NCI-H774 (cell line): ENCODE results near the gene TALDO1.
A peak's percentile ranks its signal among the peaks of the same experiment; 100 is the strongest.

Source experiments
- DNase-seq: peaks from one replicate; lab custom pipeline; 2025; lab: John Stamatoyannopoulos, UW

The TALDO1 gene

DNA sequence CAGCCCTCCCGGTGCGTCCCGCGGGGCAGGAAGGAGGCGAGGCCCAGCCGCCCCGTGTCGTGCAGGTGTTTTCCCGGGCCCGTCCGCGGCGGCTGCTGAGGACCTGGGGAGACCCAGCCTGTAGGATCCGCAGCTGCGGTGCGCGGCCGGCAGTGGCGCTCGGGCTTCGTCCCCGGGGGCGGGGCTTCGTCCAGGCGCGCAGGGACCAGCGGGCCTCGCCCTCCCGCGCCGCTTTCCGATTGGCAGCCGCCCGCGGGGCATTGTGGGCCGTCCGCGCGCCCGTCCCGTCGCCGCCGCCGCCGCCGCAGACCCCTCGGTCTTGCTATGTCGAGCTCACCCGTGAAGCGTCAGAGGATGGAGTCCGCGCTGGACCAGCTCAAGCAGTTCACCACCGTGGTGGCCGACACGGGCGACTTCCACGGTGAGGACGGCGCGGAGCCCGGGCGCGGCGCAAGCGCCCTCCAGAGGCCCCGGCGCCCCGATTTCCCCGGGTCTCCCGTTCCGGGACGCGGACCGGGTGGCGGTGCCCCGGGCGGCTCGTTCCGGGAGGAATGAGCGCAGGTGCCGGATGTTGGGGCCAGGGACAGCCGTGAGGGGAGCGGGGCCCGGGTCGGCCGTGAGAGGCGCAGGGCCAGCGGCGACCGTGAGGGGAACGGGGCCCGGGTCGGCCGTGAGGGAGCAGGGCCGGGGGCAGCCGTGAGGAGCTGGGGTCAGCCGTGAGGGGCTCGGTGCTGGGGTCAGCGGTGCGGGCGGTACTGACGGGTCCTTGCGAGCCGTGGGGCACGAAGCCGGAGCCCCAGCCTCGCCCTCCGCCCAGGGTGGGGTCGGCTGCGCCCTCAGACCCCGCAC lies at the start of gene TALDO1:
TSS of gene TALDO1 (plus strand) at position 307 of the 849 bp plus-strand sequence. CDS start at position 325, 18 bp downstream.
- peak; percentile 88 for DNase-seq

DNA sequence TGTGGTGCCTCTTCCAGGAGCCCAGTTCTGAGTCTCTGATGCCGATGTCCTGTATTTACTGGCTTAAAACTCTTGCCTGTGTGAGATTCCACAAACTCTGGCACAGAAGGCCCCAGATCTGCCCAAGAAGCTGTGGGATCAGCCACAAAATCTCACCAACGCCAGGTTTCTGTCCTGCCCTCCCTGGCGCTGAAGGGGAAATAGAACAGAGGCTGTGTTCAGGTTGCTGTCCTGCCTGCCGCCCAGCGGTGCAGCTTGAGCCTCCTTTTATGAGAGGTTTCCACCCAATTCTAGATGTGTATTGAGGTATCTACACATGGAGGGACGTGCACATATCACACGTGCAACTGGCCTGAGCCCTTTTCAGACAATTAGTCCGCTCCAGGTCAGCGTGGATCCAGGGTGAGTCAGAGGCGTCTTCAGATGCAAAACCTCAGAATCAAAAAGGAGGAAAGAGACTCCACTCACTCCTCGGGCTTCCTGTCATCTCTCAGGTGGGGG lies 49.4 kb upstream of the TALDO1 start:
- DNase-seq: no peak

GRCh38 chr11:698493-699115 lies 48.7 kb upstream of the TALDO1 start:
- DNase-seq: no peak

DNA sequence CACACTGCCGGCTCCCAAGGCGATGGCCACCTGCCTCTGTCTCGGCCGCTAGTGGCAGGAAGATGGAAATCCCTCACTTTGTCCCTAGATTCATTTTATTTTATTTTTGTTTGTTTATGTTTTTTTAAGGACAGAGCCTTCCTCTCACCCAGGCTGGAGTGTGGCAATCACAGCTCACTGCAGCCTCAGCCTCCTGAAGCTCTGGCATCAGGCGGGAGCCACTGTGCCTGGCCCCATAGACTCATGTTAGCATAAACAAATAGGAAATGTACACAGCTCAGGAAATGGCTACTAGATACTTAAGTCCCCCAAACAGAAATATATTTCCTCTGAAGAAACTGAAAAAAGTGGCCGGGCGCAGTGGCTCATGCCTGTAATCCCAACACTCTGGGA lies 48.2 kb upstream of the TALDO1 start:
- no peak for DNase-seq

DNA sequence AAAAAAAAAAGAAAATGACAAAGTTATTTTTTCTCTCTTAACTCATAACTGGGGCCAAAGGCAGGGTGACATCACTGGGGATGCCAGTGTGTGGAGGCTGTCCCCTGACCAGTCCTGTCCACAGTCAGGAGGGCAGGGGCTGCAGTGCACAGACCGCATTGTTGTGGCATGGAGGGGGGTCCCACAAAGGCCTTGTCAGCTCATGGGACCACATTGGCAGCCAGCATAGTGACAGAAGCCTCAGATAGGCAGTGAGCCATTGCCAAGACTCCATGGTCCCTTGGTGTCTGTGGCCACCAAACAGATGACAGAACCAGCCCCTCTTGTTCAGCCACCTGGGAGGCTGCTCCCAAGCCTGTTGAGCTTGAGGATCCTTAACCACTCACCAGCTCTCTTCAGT lies 47.5 kb upstream of the TALDO1 start:
- DNase-seq: no peak

- DNase-seq: no peak
These were observed 45.4 kb upstream of the TALDO1 start for GRCh38 chr11:701741-702461.

- no peak for DNase-seq
These were observed 44.5 kb upstream of the TALDO1 start for GRCh38 chr11:702462-703461.

DNA sequence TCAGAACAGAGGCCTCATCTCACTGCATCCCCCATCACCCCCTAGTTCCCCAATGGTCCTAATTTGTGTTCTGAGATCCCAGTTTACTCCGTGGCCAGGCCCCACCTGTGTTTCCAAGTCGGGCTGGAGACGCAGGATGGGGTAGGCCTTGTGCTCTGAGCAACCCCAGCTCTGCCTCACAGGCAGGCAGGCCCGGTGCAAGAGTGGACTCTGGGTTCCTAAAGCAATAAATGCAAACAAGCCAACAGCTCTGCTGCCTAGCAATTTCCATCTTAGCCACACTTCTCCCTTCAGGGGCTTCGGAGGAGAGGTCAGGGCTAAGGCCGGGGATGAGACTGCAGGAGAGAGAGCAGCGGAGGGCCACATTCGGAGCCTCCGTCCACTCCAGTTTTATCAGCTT lies 43.8 kb upstream of the TALDO1 start:
- DNase-seq: no peak

DNA sequence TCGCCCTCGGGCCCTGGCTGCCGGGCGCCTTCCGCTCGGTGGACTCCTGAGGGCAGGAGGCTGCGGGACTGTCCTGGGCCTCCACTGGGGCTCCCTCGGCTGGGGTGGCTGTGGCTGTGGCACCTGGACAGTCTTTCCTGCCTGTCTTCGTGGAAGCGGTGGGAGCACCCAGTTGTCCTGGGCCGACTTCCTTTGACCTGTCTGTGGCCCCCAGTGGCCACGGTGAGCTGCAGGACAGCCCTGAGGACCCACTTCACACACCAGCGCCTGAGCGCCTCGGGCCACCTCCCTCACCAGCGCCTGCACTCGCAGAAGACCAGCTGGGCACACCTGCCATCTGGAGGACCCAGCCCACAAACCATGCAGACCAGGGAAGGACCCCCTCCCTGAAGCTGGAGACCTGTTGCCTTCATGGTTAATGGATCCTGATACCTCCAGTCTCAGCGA lies 43.0 kb upstream of the TALDO1 start:
- no peak for DNase-seq

- DNase-seq: peak; percentile 44
These were observed 42.3 kb upstream of the TALDO1 start for GRCh38 chr11:704781-705645.

- DNase-seq: no peak
These were observed 41.4 kb upstream of the TALDO1 start, which contains the start of gene EPS8L2 for GRCh38 chr11:705646-706438. Gene EPS8L2 (plus strand): TSS chr11:706231. CDS start chr11:709408, 3,177 bp downstream.

- DNase-seq: no peak
These were observed 40.8 kb upstream of the TALDO1 start for GRCh38 chr11:706439-706956.

- DNase-seq: no peak
These were observed 40.1 kb upstream of the TALDO1 start for GRCh38 chr11:706957-707816.

GRCh38 chr11:707817-708420 lies 39.3 kb upstream of the TALDO1 start:
- DNase-seq: no peak

DNA sequence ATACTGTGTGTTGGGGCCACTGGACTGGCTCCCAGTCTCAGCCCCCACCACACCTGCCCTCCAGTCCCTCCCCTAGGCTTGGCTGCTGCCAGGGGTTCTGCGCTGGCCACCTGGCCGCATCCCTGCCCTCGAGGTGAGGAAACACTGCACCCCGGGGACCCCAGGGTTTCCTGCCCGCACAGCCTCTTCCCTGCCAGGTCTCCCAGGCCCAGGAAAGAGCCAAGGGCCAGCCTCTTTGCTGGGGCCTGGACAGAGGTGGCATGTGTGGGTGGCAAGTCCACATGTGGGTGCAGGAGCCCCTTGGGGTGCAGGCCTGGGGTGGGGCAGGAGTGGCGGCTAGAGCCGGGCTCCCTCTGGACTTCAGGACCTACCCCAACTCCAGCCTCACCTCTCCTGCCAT lies 38.8 kb upstream of the TALDO1 start:
- DNase-seq: no peak

- no peak for DNase-seq
These were observed 37.9 kb upstream of the TALDO1 start for GRCh38 chr11:709109-709997.

GRCh38 chr11:714436-714835 lies 32.8 kb upstream of the TALDO1 start:
- DNase-seq: no peak
